Measurements from ENCODE around the gene C1orf21. TPM values are rescaled to one million over a fixed set of nuclear protein-coding genes. Genes with fewer than 3 reads are reported as not detected.

C1orf21 gene
- total RNA-seq, 1 experiment from 2014 or later, result 28.5 TPM

GRCh38 chr1:184630679-184631060, 243.8 kb downstream of the C1orf21 start:
- Mint-ChIP-seq H3K4me3 (no peak overlapping the region), H3K36me3 (no peaks in the 10 kb centered on the region), H3K9me3 (0 out of 2 replicates have a peak, but pooled peaks cover 3% of the 10 kb centered on the region), H3K27ac (no peak overlapping the region), H3K27me3 (ENCODE audit: low read depth) (no peaks in the 10 kb centered on the region), H3K4me1 (peaks cover 9% of the 10 kb centered on the region)
- no peak for ATAC-seq
- CTCF ChIA-PET, result interaction anchor here (1.0 to 1.6 kb wide), 3 partner anchors 33 to 388 kb away, joined by 3 to 16 read pairs (median 4); no protein-coding TSS in a partner anchor
- DNase-seq (ENCODE audit: low spot score), result no peak
- POLR2A ChIA-PET, result no interaction called here
- TF ChIP-seq ATF6 (CRISPR knock-in tag; IDR thresholded peaks at IDR 0.05), result no peak
- TF ChIP-seq ELF4 (CRISPR knock-in tag; IDR thresholded peaks at IDR 0.05; ENCODE audit: low read depth), result no peak
- TF ChIP-seq ZBTB21 (CRISPR knock-in tag; IDR thresholded peaks at IDR 0.05; ENCODE audit: borderline replicate concordance), result no peak
- no peak for TF ChIP-seq CREM (CRISPR knock-in tag; IDR thresholded peaks at IDR 0.05)
- no peak for TF ChIP-seq NFATC4 (CRISPR knock-in tag; IDR thresholded peaks at IDR 0.05)
- TF ChIP-seq ZNF317 (CRISPR knock-in tag; IDR thresholded peaks at IDR 0.05; ENCODE audit: borderline replicate concordance, low read depth), result no peak
- no peak for TF ChIP-seq JUN (CRISPR knock-in tag; IDR thresholded peaks at IDR 0.05)
- TF ChIP-seq ZNF425 (CRISPR knock-in tag; conservative IDR thresholded peaks at IDR 0.05), result no peak
- TF ChIP-seq ATF3 (CRISPR knock-in tag; conservative IDR thresholded peaks at IDR 0.05), result no peak
- TF ChIP-seq ZNF396 (CRISPR knock-in tag; IDR thresholded peaks at IDR 0.05; ENCODE audit: borderline replicate concordance), result no peak
- TF ChIP-seq ZNF138 (CRISPR knock-in tag; conservative IDR thresholded peaks at IDR 0.05), result no peak
- no peak for TF ChIP-seq ARID4B (CRISPR knock-in tag; IDR thresholded peaks at IDR 0.05; ENCODE audit: borderline replicate concordance)

- no peak overlapping the region for H3K27ac Mint-ChIP-seq
- H3K4me1 Mint-ChIP-seq, result peaks cover 9% of the 10 kb centered on the region
- CTCF ChIA-PET, result interaction anchor here (0.9 to 2.8 kb wide), 2 partner anchors 31 kb away, joined by 3 to 12 read pairs; no protein-coding TSS in a partner anchor
- peaks cover 13% of the 10 kb centered on the region for H3K9me3 Mint-ChIP-seq
- DNase-seq (ENCODE audit: low spot score) (no peak), ATAC-seq (no peak)
- H3K36me3 Mint-ChIP-seq, result no peaks in the 10 kb centered on the region
- TF ChIP-seq ZMAT4 (CRISPR knock-in tag; IDR thresholded peaks at IDR 0.05) (no peak), USF1 (CRISPR knock-in tag; IDR thresholded peaks at IDR 0.05) (no peak), CREM (CRISPR knock-in tag; IDR thresholded peaks at IDR 0.05) (no peak), FOXP4 (CRISPR knock-in tag; IDR thresholded peaks at IDR 0.05) (no peak)
- no peaks in the 10 kb centered on the region for H3K27me3 Mint-ChIP-seq (ENCODE audit: low read depth)
- POLR2A ChIA-PET, result no interaction called here
- no peak overlapping the region for H3K4me3 Mint-ChIP-seq
These were observed 245.8 kb downstream of the C1orf21 start for GRCh38 chr1:184632415-184633175.

All from WTC11 (cell line).